ENCODE data around the gene KRTAP9-8.
"Not testable (repeated sequence)": the region's sequence is repeated elsewhere in the genome, so short reads cannot be mapped to it uniquely, and the experiment has no call there.

Gene KRTAP9-8

GRCh38 chr17:41271323-41271722 lies 33.5 kb downstream of the KRTAP9-8 start:
- H3K27me3 Mint-ChIP-seq = peaks cover 15% of the 10 kb centered on the region
- H3K27ac Mint-ChIP-seq; H3K36me3 Mint-ChIP-seq (ENCODE audit: low read depth); H3K9me3 Mint-ChIP-seq; intact Hi-C loops (cut with micrococcal nuclease); H3K4me3 Mint-ChIP-seq; H3K4me1 Mint-ChIP-seq (ENCODE audit: low read depth): not testable (repeated sequence)

- Mint-ChIP-seq H3K4me3 (no peak overlapping the region), H3K27me3 (peaks cover 16% of the 10 kb centered on the region), H3K27ac (no peak overlapping the region), H3K4me1 (ENCODE audit: low read depth) (no peaks in the 10 kb centered on the region), H3K36me3 (ENCODE audit: low read depth) (no peaks in the 10 kb centered on the region), H3K9me3 (no peaks in the 10 kb centered on the region)
- intact Hi-C loops (cut with micrococcal nuclease) = no loop called here
Measured at GRCh38 chr17:41271858-41272257, 34.1 kb downstream of the KRTAP9-8 start.

- not testable (repeated sequence) for H3K9me3 Mint-ChIP-seq; H3K4me1 Mint-ChIP-seq (ENCODE audit: low read depth); H3K4me3 Mint-ChIP-seq; H3K36me3 Mint-ChIP-seq (ENCODE audit: low read depth); H3K27ac Mint-ChIP-seq
- peaks cover 18% of the 10 kb centered on the region for H3K27me3 Mint-ChIP-seq
- intact Hi-C loops (cut with micrococcal nuclease) = loop anchor here (1.0 kb wide), 1 partner anchor 11 kb away; no protein-coding TSS in a partner anchor
Measured at GRCh38 chr17:41275648-41276190, 37.9 kb downstream of the KRTAP9-8 start, which contains the start of gene KRTAP9-7. Gene KRTAP9-7, plus strand, starts transcription at chr17:41275698. Its CDS starts 0 bp downstream, at chr17:41275698.

GRCh38 chr17:41278176-41278955 lies 40.6 kb downstream of the KRTAP9-8 start:
- H3K4me1 Mint-ChIP-seq (ENCODE audit: low read depth) = no peaks in the 10 kb centered on the region
- no peaks in the 10 kb centered on the region for H3K36me3 Mint-ChIP-seq (ENCODE audit: low read depth)
- no peak overlapping the region for H3K27ac Mint-ChIP-seq
- H3K9me3 Mint-ChIP-seq = no peaks in the 10 kb centered on the region
- H3K4me3 Mint-ChIP-seq = no peak overlapping the region
- peaks cover 12% of the 10 kb centered on the region for H3K27me3 Mint-ChIP-seq
- intact Hi-C loops (cut with micrococcal nuclease) = no loop called here

DNA sequence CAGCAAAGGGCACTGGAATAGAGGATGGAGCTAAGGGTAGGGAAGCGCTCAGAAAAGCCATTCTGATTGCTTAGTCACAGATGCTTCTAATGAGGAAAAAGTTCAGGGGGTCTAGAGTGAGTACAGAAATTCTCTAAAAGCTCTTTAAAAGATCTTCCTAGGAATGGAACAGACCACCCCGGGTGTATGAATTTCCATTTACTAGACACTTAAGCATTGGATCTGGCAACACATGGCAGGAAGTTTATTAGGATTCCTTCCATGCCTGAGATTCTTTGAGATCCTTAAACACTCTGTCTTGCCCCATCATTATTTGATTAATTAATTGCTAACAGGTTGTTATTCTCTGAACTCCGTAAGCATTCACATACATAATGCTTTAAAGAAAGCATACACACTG lies 46.2 kb downstream of the KRTAP9-8 start:
- intact Hi-C loops (cut with micrococcal nuclease) = no loop called here
- no peak overlapping the region for H3K27ac Mint-ChIP-seq
- peaks cover 1% of the 10 kb centered on the region for H3K27me3 Mint-ChIP-seq
- H3K4me1 Mint-ChIP-seq (ENCODE audit: low read depth) = peaks cover 15% of the 10 kb centered on the region
- H3K36me3 Mint-ChIP-seq (ENCODE audit: low read depth) = no peaks in the 10 kb centered on the region
- no peak overlapping the region for H3K4me3 Mint-ChIP-seq
- H3K9me3 Mint-ChIP-seq = no peaks in the 10 kb centered on the region

- Mint-ChIP-seq H3K27ac (no peak overlapping the region), H3K4me1 (ENCODE audit: low read depth) (peaks cover 15% of the 10 kb centered on the region), H3K27me3 (peaks cover 1% of the 10 kb centered on the region), H3K4me3 (no peak overlapping the region), H3K36me3 (ENCODE audit: low read depth) (no peaks in the 10 kb centered on the region), H3K9me3 (no peaks in the 10 kb centered on the region)
- intact Hi-C loops (cut with micrococcal nuclease) = no loop called here
Measured at GRCh38 chr17:41284546-41284945, 46.7 kb downstream of the KRTAP9-8 start.

GRCh38 chr17:41287050-41287449 lies 49.3 kb downstream of the KRTAP9-8 start:
- Mint-ChIP-seq H3K4me3 (no peak overlapping the region), H3K36me3 (ENCODE audit: low read depth) (no peaks in the 10 kb centered on the region)

More at GRCh38 chr17:41287050-41287449, 49.3 kb downstream of the KRTAP9-8 start:
- Mint-ChIP-seq H3K27me3 (peaks cover 1% of the 10 kb centered on the region), H3K4me1 (ENCODE audit: low read depth) (peaks cover 15% of the 10 kb centered on the region), H3K9me3 (no peaks in the 10 kb centered on the region), H3K27ac (no peak overlapping the region)
- intact Hi-C loops (cut with micrococcal nuclease) = no loop called here
